Kidney epithelial cell (primary cell): ENCODE data around the gene BAHCC1. TPM values are rescaled to one million over a fixed set of nuclear protein-coding genes. Genes with fewer than 3 reads are reported as not detected.

Source experiments
- DNase-seq: peaks from one replicate; pipeline ENCODE4 v3.0.0-alpha.2; 2010; ENCODE audit warnings: low read depth
- H3K27me3 ChIP-seq: 2 replicates; pipeline ENCODE4 v1.6.0; 2011; ENCODE audit warnings: low read length; ENCODE audit not compliant: control insufficient read depth, insufficient read depth
- H3K36me3 ChIP-seq: 2 replicates; pipeline ENCODE4 v1.5.1; 2011; ENCODE audit warnings: low read length; ENCODE audit not compliant: control insufficient read depth, insufficient read depth
- H3K4me3 ChIP-seq: 2 replicates; pipeline ENCODE4 v1.5.1; 2011; ENCODE audit warnings: low read depth, mild to moderate bottlenecking, control low read depth, low read length
- total RNA-seq: library from RNA; depleted of rRNA; stranded (reverse); fragments of >200 nt; gene quantifications from 2 replicates; pipeline ENCODE4 v1.2.3, GENCODE V29; 2015
- TF ChIP-seq, protein P1 (sequence below): IDR thresholded peaks from 2 replicates; pipeline ENCODE4 v1.5.1; 2011; ENCODE audit warnings: mild to moderate bottlenecking, moderate library complexity, low read length, control low read depth, inconsistent platforms; ENCODE audit not compliant: insufficient read depth, poor library complexity, severe bottlenecking

BAHCC1 gene
- total RNA-seq, 1 donor from 2014 or later: 6.6 TPM

DNA sequence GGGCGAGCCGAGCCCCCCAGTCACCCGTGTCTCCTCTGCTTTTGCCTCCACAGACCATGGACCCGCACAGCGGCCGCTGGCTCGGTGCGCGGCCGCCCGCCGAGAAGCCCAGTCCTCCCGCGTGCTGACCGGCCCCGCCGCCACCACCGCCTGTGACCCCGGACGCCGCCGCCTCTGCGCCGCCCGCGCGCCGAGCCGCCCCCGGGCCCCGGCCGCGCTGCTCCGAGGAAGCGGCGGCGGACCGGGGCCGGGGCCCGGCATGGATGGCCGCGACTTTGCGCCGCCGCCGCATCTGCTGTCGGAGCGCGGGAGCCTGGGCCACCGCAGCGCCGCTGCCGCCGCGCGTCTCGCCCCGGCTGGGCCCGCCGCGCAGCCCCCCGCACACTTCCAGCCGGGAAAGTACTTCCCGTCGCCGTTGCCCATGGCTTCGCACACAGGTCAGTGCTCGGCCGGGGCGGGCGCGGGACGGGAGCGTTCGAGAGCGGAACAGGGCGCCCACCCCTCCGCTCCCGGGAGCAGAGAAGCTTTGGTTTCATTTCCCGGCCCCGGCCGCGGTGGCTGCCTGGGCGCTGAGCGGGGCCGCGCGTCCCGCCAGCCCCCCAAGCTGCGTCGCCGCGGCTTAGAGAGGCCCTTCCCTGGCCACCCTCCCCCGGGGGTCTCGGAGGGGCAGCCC lies 4.4 kb downstream of the BAHCC1 start:
- TF ChIP-seq, protein P1, sequence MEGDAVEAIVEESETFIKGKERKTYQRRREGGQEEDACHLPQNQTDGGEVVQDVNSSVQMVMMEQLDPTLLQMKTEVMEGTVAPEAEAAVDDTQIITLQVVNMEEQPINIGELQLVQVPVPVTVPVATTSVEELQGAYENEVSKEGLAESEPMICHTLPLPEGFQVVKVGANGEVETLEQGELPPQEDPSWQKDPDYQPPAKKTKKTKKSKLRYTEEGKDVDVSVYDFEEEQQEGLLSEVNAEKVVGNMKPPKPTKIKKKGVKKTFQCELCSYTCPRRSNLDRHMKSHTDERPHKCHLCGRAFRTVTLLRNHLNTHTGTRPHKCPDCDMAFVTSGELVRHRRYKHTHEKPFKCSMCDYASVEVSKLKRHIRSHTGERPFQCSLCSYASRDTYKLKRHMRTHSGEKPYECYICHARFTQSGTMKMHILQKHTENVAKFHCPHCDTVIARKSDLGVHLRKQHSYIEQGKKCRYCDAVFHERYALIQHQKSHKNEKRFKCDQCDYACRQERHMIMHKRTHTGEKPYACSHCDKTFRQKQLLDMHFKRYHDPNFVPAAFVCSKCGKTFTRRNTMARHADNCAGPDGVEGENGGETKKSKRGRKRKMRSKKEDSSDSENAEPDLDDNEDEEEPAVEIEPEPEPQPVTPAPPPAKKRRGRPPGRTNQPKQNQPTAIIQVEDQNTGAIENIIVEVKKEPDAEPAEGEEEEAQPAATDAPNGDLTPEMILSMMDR: no peak
- Histone ChIP-seq H3K27me3 (no peaks in the 10 kb centered on the region), H3K36me3 (no peaks in the 10 kb centered on the region), H3K4me3 (peak overlapping the region; percentile 54)
- DNase-seq: no peak

DNA sequence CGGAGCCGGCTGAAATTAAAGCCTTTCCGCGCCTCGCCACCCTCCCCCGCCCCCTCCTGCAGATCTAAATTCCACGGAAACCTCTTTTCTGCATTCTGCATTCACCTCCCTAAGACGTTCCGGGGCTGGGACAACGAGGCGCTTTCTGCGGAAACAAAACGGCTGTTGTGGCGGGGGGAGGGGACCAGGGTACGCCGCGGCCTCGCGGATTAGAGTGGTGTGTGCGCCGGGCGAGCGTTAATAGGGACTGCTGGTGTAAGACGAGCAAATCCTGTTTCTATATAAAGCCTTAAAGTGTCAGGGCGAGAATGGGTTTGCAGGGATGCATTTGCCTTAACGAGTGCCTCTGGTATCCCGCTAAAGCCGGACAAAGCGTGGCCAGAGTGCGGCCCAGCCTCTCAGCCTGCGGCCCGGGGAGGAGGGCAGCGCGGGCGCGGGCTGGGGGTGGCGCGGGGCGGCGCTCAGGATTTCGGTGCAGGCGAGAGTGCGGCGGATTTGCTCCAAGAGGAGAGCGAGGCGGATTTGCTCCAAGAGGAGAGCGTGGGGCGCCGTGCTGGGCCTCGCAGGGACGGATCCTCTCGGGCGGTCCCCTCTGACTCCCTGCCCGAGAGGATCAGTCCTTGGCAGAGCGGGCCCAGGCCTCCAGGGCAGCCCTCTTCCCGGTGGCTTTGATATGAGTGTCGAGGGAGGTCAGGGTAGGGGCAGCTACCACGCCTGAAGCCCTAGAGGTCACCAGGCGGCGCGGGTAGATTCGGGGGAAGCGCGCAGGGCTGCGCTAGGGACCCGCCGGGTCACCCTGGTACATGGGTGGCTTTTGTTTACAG lies 5.1 kb downstream of the BAHCC1 start:
- DNase-seq: no peak
- TF ChIP-seq, protein P1: no peak
- Histone ChIP-seq H3K4me3 (peak overlapping the region; percentile 54), H3K36me3 (no peaks in the 10 kb centered on the region), H3K27me3 (no peaks in the 10 kb centered on the region)

DNA sequence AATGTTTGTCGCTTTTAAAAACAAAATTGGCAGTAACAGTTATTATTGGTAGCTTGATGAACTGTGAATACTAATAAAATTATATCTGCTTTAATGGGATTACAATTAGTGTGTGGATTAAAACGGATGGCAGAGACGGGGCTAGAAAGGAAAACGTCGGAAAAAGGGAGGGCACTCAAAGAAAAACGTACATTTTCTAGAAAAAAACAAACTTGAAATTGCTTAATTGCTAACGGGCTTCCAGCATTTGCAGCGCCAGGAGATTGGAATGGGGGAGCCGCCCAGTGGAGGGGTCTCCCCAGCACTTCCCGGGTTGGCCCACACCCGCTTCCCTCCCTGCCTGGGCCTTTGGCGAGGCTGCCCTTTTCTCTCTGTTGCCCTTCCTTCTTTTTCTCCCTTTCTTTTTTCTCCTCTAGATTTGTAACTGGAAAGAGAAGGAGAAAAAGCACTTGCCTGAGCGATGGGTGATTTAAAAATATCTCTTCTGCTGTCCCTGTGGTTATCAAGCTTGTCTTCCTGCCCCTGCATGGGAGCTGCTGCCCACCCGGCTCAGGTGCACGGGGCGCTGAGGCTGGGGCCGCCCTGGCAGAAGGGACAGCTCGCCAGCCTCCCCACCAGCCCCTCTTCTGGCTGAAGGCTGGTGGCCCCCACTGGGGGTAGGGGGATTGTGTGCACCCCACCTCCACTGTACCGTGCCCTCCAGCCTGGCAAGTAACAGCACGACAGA lies 5.9 kb downstream of the BAHCC1 start:
- no peaks in the 10 kb centered on the region for H3K36me3 ChIP-seq
- no peaks in the 10 kb centered on the region for H3K27me3 ChIP-seq
- TF ChIP-seq, protein P1: no peak
- no peak overlapping the region for H3K4me3 ChIP-seq
- no peak for DNase-seq

DNA sequence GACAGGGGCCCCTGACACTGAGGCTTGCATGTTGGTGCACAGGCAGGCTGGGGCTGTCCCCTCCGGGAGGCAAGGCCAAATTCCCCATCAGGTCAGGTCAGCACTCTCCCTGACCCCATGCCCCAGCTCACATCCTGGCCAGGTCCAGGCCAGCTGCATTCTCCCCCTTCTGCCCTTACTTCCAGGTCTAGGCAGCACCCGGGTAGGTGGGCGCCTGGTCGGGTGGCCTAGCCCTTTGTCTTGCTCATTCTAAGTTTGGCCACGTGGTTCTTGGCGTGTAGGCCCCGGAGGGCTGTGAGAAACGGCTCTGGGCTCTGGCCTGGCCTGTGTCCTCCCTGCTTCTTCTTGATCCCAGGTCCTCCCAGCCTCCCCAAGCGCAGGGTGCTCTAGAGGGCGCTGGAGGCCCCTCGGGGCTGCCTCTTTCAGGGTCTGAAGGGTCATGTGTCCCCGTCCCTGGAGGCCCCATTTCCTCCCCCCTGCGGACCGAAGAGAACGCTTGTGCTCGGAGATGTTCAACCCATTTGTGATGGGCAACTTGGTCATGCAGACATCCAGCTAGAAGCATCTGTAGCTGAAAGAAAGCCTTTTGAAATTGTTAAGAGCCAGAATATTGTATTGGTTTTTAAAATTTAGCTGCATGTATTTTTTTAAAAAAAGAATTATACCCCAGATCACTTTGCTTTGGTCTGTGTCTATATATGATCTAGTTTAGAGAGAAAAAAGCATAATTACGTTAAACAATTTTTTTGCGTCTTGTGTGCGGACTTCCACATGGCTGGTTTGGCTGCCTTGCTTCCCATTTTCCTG lies 6.7 kb downstream of the BAHCC1 start:
- TF ChIP-seq, protein P1: peak; percentile 58
- H3K4me3 ChIP-seq: no peak overlapping the region
- DNase-seq: no peak
- no peaks in the 10 kb centered on the region for H3K27me3 ChIP-seq
- no peaks in the 10 kb centered on the region for H3K36me3 ChIP-seq

DNA sequence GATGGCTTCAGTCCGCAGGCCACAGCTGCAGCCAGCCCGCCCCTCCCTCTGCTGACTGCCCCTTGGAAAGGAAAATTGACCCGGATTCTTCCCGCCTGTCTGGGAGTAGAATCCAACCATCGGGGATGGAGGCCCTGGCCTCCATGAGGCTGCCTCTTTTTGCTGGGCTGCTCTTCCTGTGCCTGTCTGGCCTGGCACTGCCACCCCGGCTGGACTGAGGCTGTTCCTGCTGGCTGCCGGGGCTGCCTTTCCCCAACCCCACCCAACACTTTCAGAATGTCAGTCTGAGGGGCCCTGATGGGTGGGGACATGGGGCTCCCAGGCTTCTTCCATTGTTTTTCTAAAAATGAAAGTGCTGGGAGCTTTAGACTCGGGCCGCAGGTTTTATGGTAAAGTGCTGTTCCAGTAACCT lies 7.3 kb downstream of the BAHCC1 start:
- no peak for DNase-seq
- TF ChIP-seq, protein P1: no peak
- H3K27me3 ChIP-seq: no peaks in the 10 kb centered on the region
- no peaks in the 10 kb centered on the region for H3K36me3 ChIP-seq
- H3K4me3 ChIP-seq: no peak overlapping the region
